ENCODE results near the gene MRTO4.
"Not testable (repeated sequence)": the region's sequence is repeated elsewhere in the genome, so short reads cannot be mapped to it uniquely, and the experiment has no call there.

Gene MRTO4

GRCh38 chr1:19269427-19270342, 18.1 kb downstream of the MRTO4 start:
- not testable (repeated sequence) for H3K4me3 Mint-ChIP-seq; DNase-seq; H3K4me1 Mint-ChIP-seq (ENCODE audit: low read depth in 2 of 2); ATAC-seq (replicated peaks); H3K36me3 Mint-ChIP-seq (ENCODE audit: insufficient read depth); H3K9me3 Mint-ChIP-seq; H3K27ac Mint-ChIP-seq
- H3K27me3 Mint-ChIP-seq: peaks cover 10 to 35% of the 10 kb centered on the region in 2 donors

DNA sequence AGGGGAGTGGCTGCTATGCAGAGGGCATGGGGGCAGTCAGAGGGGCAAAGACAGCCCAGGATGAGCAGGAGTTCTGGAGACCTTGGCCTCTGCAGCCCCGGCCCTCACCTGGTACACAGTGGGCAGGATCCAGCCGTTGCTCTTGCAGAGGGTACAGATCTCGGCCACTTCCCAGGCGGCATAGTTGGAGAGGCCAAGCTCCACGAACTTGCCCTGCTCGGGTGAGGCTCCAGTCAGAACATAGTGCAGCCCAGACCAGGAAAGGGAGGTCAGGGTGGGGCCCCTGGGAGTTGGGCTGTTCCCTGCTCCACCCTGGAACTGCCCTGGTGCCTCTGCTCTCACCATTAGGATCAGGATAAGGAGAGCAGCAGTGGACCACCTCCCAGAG, 18.7 kb downstream of the MRTO4 start:
- H3K27me3 Mint-ChIP-seq: peaks cover 10 to 37% of the 10 kb centered on the region in 2 donors
- ATAC-seq (replicated peaks); DNase-seq; H3K4me1 Mint-ChIP-seq (ENCODE audit: low read depth in 2 of 2); H3K9me3 Mint-ChIP-seq; H3K27ac Mint-ChIP-seq; H3K4me3 Mint-ChIP-seq; H3K36me3 Mint-ChIP-seq (ENCODE audit: insufficient read depth): not testable (repeated sequence)

DNA sequence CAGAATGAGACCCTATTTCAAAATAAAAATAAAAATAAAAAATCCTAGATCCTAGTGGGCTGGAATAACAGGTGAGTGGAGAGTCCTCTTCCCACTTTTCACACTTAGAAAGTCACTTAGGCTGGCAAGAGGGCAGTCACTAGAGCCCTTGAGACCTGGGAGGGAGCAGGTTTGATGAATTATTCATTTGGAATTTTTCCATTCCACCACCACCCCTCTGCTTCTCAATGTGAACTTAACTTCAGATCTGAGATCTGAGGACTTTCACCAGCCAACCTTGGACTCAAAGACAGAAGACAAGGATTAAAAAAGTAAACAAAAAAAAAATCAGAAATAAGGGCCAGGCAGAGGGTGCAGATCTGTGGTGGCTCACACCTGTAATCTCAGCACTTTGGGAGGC, 20.5 kb downstream of the MRTO4 start:
- H3K4me3 Mint-ChIP-seq: no peak overlapping the region
- peaks cover 10 to 37% of the 10 kb centered on the region in 2 donors for H3K27me3 Mint-ChIP-seq
- DNase-seq: no peak
- no peak for ATAC-seq (replicated peaks)
- H3K27ac Mint-ChIP-seq: no peak overlapping the region
- peaks cover 0 to 2% of the 10 kb centered on the region in 2 donors for H3K9me3 Mint-ChIP-seq
- H3K4me1 Mint-ChIP-seq (ENCODE audit: low read depth in 2 of 2): no peaks in the 10 kb centered on the region
- H3K36me3 Mint-ChIP-seq (ENCODE audit: insufficient read depth): peaks cover 3% of the 10 kb centered on the region

- Mint-ChIP-seq H3K4me1 (ENCODE audit: low read depth in 2 of 2) (no peaks in the 10 kb centered on the region), H3K36me3 (ENCODE audit: insufficient read depth) (peaks cover 5% of the 10 kb centered on the region), H3K27ac (no peak overlapping the region), H3K4me3 (peak overlapping the region in 1 of 2 donors; percentile 0), H3K9me3 (peaks cover 0 to 2% of the 10 kb centered on the region in 2 donors), H3K27me3 (peaks cover 10 to 37% of the 10 kb centered on the region in 2 donors)
- DNase-seq (no peak), ATAC-seq (replicated peaks) (no peak)
These were observed 21.7 kb downstream of the MRTO4 start for GRCh38 chr1:19273106-19273843.

DNA sequence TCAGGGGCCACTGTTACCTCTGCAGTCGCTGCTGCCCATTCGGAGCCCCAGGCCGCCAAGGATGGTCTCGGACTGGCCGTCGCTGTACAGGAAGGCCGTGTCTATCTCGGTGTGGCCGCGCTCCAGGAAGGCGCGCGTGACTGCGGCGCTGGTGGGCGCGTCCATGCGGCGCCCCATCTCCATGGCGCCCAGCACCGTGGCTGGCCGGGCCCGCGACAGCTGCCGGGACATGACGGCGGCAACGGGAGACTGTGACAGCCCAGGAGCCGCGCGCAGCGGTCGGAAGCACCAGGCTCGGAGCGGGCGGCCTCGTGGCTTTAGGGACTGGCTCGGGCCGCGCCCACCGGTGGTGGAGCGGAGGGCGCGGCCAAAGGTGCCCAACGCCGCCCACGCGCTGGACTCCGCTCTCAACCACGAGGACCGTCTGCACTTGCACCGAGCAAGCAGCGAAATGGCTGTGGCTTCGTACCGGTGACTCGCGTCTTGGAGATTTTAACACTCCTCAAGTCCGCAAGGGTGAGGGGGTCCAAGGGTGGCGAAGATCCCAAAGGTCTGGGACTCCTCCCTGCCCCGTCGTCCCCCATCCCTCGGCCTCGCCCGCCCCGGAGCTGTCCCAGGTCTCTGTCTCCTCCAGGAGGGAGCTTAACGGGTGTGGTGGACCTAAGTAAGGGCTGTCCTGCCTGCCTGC, 22.4 kb downstream of the MRTO4 start:
- H3K27ac Mint-ChIP-seq; H3K36me3 Mint-ChIP-seq (ENCODE audit: insufficient read depth); H3K4me3 Mint-ChIP-seq; H3K9me3 Mint-ChIP-seq; DNase-seq; H3K4me1 Mint-ChIP-seq (ENCODE audit: low read depth in 2 of 2): not testable (repeated sequence)
- ATAC-seq (replicated peaks): peak; percentile 65
- peaks cover 10 to 37% of the 10 kb centered on the region in 2 donors for H3K27me3 Mint-ChIP-seq

GRCh38 chr1:19274636-19275035, 23.0 kb downstream of the MRTO4 start:
- Mint-ChIP-seq H3K4me1 (ENCODE audit: low read depth in 2 of 2) (no peaks in the 10 kb centered on the region), H3K4me3 (no peak overlapping the region), H3K27me3 (peaks cover 10 to 37% of the 10 kb centered on the region in 2 donors), H3K36me3 (ENCODE audit: insufficient read depth) (peaks cover 5% of the 10 kb centered on the region), H3K27ac (no peak overlapping the region), H3K9me3 (peaks cover 0 to 2% of the 10 kb centered on the region in 2 donors)
- DNase-seq: no peak
- no peak for ATAC-seq (replicated peaks)

GRCh38 chr1:19283891-19284290, 32.3 kb downstream of the MRTO4 start:
- peaks cover 8% of the 10 kb centered on the region for H3K36me3 Mint-ChIP-seq (ENCODE audit: insufficient read depth)
- ATAC-seq (replicated peaks): no peak
- H3K4me3 Mint-ChIP-seq: no peak overlapping the region
- no peaks in the 10 kb centered on the region for H3K9me3 Mint-ChIP-seq
- no peak overlapping the region for H3K27ac Mint-ChIP-seq
- no peak for DNase-seq
- peaks cover 8 to 9% of the 10 kb centered on the region in 2 donors for H3K27me3 Mint-ChIP-seq
- H3K4me1 Mint-ChIP-seq (ENCODE audit: low read depth in 2 of 2): peaks cover 4% of the 10 kb centered on the region in 2 donors

- no peak for ATAC-seq (replicated peaks)
- no peak overlapping the region for H3K4me3 Mint-ChIP-seq
- H3K36me3 Mint-ChIP-seq (ENCODE audit: insufficient read depth): peaks cover 8% of the 10 kb centered on the region
- H3K27me3 Mint-ChIP-seq: peaks cover 8 to 9% of the 10 kb centered on the region in 2 donors
- no peak for DNase-seq
- H3K9me3 Mint-ChIP-seq: no peaks in the 10 kb centered on the region
- H3K4me1 Mint-ChIP-seq (ENCODE audit: low read depth in 2 of 2): peaks cover 4 to 8% of the 10 kb centered on the region in 2 donors
- H3K27ac Mint-ChIP-seq: no peak overlapping the region
These were observed 33.3 kb downstream of the MRTO4 start for GRCh38 chr1:19284881-19285280.

DNA sequence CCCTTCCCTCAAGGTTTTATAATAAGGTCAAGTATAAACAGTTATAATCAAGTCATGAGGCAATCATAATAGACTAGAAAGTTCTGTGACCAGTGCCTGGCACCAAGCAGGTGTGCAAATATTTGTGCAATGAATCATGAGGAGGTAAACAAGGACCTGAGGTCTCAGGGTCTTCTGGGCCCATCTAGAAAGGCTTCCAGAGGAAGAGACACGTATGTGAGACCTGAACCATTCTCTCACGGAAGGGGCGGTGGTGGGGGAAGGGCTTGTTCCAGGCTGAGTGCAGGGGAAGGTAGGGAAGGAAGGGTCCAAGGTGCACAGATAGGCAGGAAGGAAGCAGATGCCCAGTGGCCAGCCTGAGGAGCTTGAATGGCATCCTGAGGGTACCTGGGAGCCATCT, 33.8 kb downstream of the MRTO4 start:
- ATAC-seq (replicated peaks); H3K27me3 Mint-ChIP-seq; H3K36me3 Mint-ChIP-seq (ENCODE audit: insufficient read depth); H3K27ac Mint-ChIP-seq; H3K4me1 Mint-ChIP-seq (ENCODE audit: low read depth in 2 of 2); DNase-seq; H3K4me3 Mint-ChIP-seq; H3K9me3 Mint-ChIP-seq: not testable (repeated sequence)

DNA sequence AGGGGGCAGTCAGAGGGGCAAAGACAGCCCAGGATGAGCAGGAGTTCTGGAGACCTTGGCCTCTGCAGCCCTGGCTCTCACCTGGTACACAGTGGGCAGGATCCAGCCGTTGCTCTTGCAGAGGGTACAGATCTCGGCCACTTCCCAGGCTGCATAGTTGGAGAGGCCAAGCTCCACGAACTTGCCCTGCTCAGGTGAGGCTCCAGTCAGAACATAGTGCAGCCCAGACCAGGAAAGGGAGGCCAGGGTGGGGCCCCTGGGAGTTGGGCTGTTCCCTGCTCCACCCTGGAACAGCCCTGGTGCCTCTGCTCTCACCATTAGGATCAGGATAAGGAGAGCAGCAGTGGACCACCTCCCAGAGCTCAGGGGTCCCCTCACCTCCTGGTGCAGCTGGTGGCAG, 34.2 kb downstream of the MRTO4 start:
- H3K4me3 Mint-ChIP-seq; H3K4me1 Mint-ChIP-seq (ENCODE audit: low read depth in 2 of 2); H3K9me3 Mint-ChIP-seq; H3K27ac Mint-ChIP-seq; ATAC-seq (replicated peaks); H3K27me3 Mint-ChIP-seq; DNase-seq; H3K36me3 Mint-ChIP-seq (ENCODE audit: insufficient read depth): not testable (repeated sequence)

GRCh38 chr1:19287436-19288185, 36.0 kb downstream of the MRTO4 start:
- Mint-ChIP-seq H3K27ac (peak overlapping the region in 1 of 2 donors; percentile 54), H3K4me1 (ENCODE audit: low read depth in 2 of 2) (peaks cover 4 to 8% of the 10 kb centered on the region in 2 donors), H3K36me3 (ENCODE audit: insufficient read depth) (peaks cover 4% of the 10 kb centered on the region), H3K27me3 (peaks cover 8 to 9% of the 10 kb centered on the region in 2 donors), H3K9me3 (no peaks in the 10 kb centered on the region), H3K4me3 (peak overlapping the region; percentile 67 to 70)
- DNase-seq (no peak), ATAC-seq (replicated peaks) (no peak)

DNA sequence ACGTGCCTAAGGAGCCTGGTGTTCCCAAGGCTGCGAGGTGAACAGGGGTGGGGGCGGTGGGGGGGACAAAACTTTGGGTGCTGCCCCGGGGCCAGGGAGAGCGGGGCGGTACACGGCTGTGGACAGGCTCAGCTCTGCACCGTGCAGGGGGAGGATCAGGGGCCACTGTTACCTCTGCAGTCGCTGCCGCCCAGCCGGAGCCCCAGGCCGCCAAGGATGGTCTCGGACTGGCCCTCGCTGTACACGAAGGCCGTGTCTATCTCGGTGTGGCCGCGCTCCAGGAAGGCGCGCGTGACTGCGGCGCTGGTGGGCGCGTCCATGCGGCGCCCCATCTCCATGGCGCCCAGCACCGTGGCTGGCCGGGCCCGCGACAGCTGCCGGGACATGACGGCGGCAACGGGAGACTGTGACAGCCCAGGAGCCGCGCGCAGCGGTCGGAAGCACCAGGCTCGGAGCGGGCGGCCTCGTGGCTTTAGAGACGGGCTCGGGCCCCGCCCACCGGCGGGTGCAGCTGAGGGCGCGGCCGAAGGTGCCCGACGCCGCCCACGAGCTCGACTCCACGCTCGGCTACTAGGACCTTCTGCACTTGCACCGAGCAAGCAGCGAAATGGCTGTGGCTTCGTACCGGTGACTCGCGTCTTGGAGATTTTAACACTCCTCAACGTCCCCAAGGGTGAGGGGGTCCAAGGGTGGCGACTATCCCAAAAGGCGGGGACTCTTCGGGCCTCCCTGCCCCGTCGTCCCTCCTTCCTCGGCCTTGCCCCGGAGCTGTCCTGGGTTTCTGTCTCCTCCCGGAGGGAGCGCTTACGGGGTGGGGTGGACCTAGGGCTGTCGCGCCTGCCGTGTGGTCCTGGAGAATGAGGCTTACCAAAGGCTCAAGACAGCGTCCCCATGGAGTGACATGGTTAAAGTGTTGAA, 37.0 kb downstream of the MRTO4 start, which contains the start of gene AKR7A3:
Gene AKR7A3, minus strand, starts transcription at position 447 of the 918 bp plus-strand sequence. Its CDS starts 61 bp downstream, at position 386.
- not testable (repeated sequence) for H3K27me3 Mint-ChIP-seq; H3K4me1 Mint-ChIP-seq (ENCODE audit: low read depth in 2 of 2); H3K9me3 Mint-ChIP-seq; H3K36me3 Mint-ChIP-seq (ENCODE audit: insufficient read depth)
- Mint-ChIP-seq H3K27ac (peak within 1 kb of the TSS in 1 of 2 donors; percentile 54), H3K4me3 (peak within 1 kb of the TSS; percentile 67 to 70)
- peak; percentile 29 to 56 (median 43) for DNase-seq
- peak; percentile 98 for ATAC-seq (replicated peaks)

All from effector memory CD8-positive, alpha-beta T cell (primary cell).